Body of pancreas (tissue), 4 donors: ENCODE results near the gene SYNPO2. TPM values are rescaled to one million over a fixed set of nuclear protein-coding genes. Genes with fewer than 3 reads are reported as not detected.

Experiments used
- ATAC-seq: fragments of 150-250 bp; one replicate; pipeline ENCODE4 v1.9.1; 2016
- DNase-seq, 4 donors: peaks; one replicate each; pipeline ENCODE4 v3.0.0-alpha.2; 2019
- H3K27ac ChIP-seq, 4 donors: fragments of 200-600 bp; sonication (generic); 1 replicate in 3 of 4; 2 replicates in 1 of 4; pipeline versions ENCODE4 v1.5.1 to v1.6.1; 2016 to 2019; ENCODE audit warnings: mild to moderate bottlenecking in 1 of 4, mixed read lengths in 1 of 4, moderate library complexity in 1 of 4
- H3K27me3 ChIP-seq, 2 donors: fragments of 200-600 bp; sonication (generic); one replicate each; pipeline ENCODE4 v1.6.0; 2016; ENCODE audit warnings: mild to moderate bottlenecking in 1 of 2
- H3K36me3 ChIP-seq, 2 donors: fragments of 200-600 bp; sonication (generic); replicated peaks in 1 of 2; 2 replicates each; pipeline ENCODE4 v1.5.1; 2016; ENCODE audit warnings: low read depth in 2 of 2; ENCODE audit not compliant: insufficient read depth in 1 of 2
- H3K4me1 ChIP-seq: fragments of 200-600 bp; sonication (generic); one replicate; pipeline ENCODE4 v1.6.0; 2016
- H3K4me3 ChIP-seq, 2 donors: fragments of 200-600 bp; sonication (generic); 1 replicate in 1 of 2; 2 replicates in 1 of 2; pipeline ENCODE4 v1.5.1; 2016 to 2019
- H3K9me3 ChIP-seq, 3 donors: fragments of 200-600 bp; sonication (generic); 1 replicate in 2 of 3; 2 replicates in 1 of 3; pipeline ENCODE4 v1.5.1; 2016
- CTCF ChIP-seq, 7 experiments: fragments of 450-650 bp in 4 of 7; fragments of 200-600 bp in 3 of 7; sonication (generic) in 3 of 7; IDR thresholded peaks; one replicate each; pipeline ENCODE4 v1.5.1; 2016 to 2019; ENCODE audit warnings: antibody characterized with exemption in 7 of 7
- POLR2A ChIP-seq, 3 donors: fragments of 450-650 bp; IDR thresholded peaks; one replicate each; pipeline ENCODE4 v1.6.1; 2016; ENCODE audit warnings: antibody characterized with exemption in 3 of 3, mild to moderate bottlenecking in 2 of 3
- WGBS, 2 donors: methylation state at CpG; one replicate each; pipeline ENCODE4 v1.1.5; 2017; 5-methylcytosine and 5-hydroxymethylcytosine counted together
- intact Hi-C: fragments of 100-400 bp; cut with DNase I; formaldehyde crosslinking; loops from one replicate; pipeline ENCODE4 v1.15.1; 2023
- total RNA-seq, 2 donors: library from RNA; depleted of rRNA; stranded (reverse); fragments of >200 nt; gene quantifications; one replicate each; pipeline ENCODE4 v1.1.0, GENCODE V29; 2016

SYNPO2 gene
- total RNA-seq, 2 donors from 2014 or later, result 7.6 to 19.5 TPM

DNA sequence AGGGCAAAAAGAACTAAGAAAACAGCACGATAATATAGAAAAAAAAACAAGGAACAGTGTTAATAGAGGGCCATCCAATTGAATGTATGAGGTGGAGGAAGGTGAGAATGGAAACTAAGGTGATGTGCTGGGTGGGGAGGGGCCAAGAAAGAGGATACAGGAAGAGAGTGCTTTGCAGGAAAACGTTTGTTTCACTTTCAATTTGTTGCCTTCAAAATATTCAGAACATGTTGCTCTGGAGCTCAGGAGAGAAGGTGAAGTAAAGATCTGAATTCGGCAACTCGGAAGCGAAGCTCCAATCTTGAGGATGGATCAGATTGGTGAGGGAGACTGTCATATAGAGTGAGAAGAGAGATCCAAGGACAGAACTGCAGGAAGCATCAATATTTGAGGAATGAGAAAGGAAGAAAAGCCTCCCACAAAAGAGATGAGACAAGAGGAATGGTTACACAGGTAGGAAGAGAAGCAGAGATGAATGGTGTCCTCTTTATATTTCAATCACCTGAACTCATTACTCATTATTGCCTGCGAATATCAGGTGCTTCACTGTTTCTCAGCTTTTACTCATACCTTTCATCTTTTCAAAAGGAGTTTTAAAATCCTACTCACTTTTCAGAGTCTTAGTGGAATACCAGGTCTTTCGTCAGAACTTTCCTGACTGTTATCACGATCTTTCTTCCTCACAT is 38.0 kb upstream of the SYNPO2 start:
- Histone ChIP-seq H3K9me3 (no peaks in the 10 kb centered on the region), H3K4me1 (no peaks in the 10 kb centered on the region), H3K4me3 (peak overlapping the region in 1 of 2 donors; percentile 9), H3K36me3 (no peaks in the 10 kb centered on the region), H3K27ac (peak overlapping the region in 2 of 4 donors; percentile 48 to 51), H3K27me3 (no peaks in the 10 kb centered on the region)
- TF ChIP-seq CTCF (IDR thresholded peaks at IDR 0.05) (no peak), POLR2A (IDR thresholded peaks at IDR 0.05) (no peak)
- WGBS, 2 donors, result 43 to 44% methylated on average over 8 of the region's 8 CpGs
- ATAC-seq (no peak), DNase-seq (no peak)
- intact Hi-C loops, result no loop called here

DNA sequence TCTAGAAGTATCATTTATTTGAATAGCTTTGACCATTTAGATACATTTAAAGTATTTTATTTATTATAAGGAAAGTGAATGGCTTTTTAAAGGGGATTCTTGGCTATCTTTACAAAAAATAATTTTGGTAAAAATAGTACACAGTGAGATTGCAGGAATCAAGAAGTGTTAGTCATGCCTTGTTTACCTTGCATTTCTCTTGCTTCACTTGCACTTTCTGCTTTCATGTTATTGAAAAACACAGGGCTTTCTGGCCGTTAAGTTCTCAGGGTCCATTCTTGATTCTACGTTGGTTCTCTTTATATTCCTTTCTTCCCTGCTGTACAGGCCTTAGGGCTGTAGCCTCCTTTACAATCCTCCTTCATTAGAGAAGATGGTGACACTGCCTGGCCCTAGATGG is 30.9 kb upstream of the SYNPO2 start:
- ATAC-seq (no peak), DNase-seq (no peak)
- intact Hi-C loops, result no loop called here
- Histone ChIP-seq H3K4me1 (no peaks in the 10 kb centered on the region), H3K27me3 (no peaks in the 10 kb centered on the region), H3K27ac (no peak overlapping the region), H3K36me3 (no peaks in the 10 kb centered on the region), H3K4me3 (no peak overlapping the region), H3K9me3 (no peaks in the 10 kb centered on the region)
- 74 to 85% methylated on average over 2 of the region's 2 CpGs for WGBS, 2 donors
- no peak for TF ChIP-seq CTCF (IDR thresholded peaks at IDR 0.05)
- no peak for TF ChIP-seq POLR2A (IDR thresholded peaks at IDR 0.05)

DNA sequence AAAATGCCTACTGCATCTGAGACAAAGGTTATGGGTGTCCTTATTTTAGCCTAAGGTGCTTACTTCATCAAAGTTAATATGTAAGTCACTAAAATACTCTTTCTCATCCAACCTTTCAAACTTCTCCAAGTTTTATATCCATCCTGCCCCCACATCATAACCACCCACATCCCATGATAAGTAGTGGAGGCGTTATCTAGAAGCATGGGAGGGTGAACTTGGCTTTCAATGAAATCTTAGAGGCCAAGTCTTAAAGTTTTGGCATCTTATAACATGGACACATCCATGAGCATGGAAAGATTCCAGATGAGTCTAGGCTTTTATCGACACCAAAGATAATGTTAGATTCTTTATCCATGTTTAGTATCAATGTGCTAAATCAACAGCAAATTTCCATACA is 29.9 kb upstream of the SYNPO2 start:
- Histone ChIP-seq H3K4me1 (no peaks in the 10 kb centered on the region), H3K27me3 (no peaks in the 10 kb centered on the region), H3K9me3 (no peaks in the 10 kb centered on the region), H3K4me3 (no peak overlapping the region), H3K27ac (no peak overlapping the region), H3K36me3 (no peaks in the 10 kb centered on the region)
- TF ChIP-seq CTCF (IDR thresholded peaks at IDR 0.05), result no peak
- TF ChIP-seq POLR2A (IDR thresholded peaks at IDR 0.05), result no peak
- 86 to 88% methylated on average over 2 of the region's 2 CpGs for WGBS, 2 donors
- DNase-seq, result no peak
- intact Hi-C loops, result no loop called here
- ATAC-seq, result no peak

GRCh38 chr4:118865091-118865708 is 23.5 kb upstream of the SYNPO2 start:
- Histone ChIP-seq H3K4me3 (no peak overlapping the region), H3K27ac (no peak overlapping the region), H3K27me3 (no peaks in the 10 kb centered on the region), H3K4me1 (no peaks in the 10 kb centered on the region), H3K36me3 (no peaks in the 10 kb centered on the region), H3K9me3 (no peaks in the 10 kb centered on the region)
- peak; percentile 37 to 79 (median 76) for TF ChIP-seq CTCF (IDR thresholded peaks at IDR 0.05)
- TF ChIP-seq POLR2A (IDR thresholded peaks at IDR 0.05), result no peak
- ATAC-seq, result peak; percentile 99
- intact Hi-C loops, result no loop called here
- DNase-seq, result peak; percentile 57 to 76 (median 70)
- 2 to 12% methylated on average over 5 of the region's 5 CpGs for WGBS, 2 donors

GRCh38 chr4:118866442-118866841 is 22.2 kb upstream of the SYNPO2 start:
- no peak for DNase-seq
- ATAC-seq, result no peak
- Histone ChIP-seq H3K9me3 (no peaks in the 10 kb centered on the region), H3K4me1 (no peaks in the 10 kb centered on the region), H3K27me3 (no peaks in the 10 kb centered on the region), H3K27ac (no peak overlapping the region), H3K36me3 (no peaks in the 10 kb centered on the region), H3K4me3 (no peak overlapping the region)
- intact Hi-C loops, result no loop called here
- TF ChIP-seq POLR2A (IDR thresholded peaks at IDR 0.05), result no peak
- TF ChIP-seq CTCF (IDR thresholded peaks at IDR 0.05), result no peak
- WGBS, 2 donors, result 83 to 86% methylated on average over 1 of the region's 1 CpG
